NCI-H2196 treated with DMSO at 0.1 percent for 48 hours (cell line): ENCODE results near the gene RNF126.
"Not testable (repeated sequence)": the region's sequence is repeated elsewhere in the genome, so short reads cannot be mapped to it uniquely, and the experiment has no call there.

Experiments used
- DNase-seq: peaks from one replicate; lab custom pipeline; 2025; ENCODE audit not compliant: unreplicated experiment; lab: John Stamatoyannopoulos, UW

The RNF126 gene

GRCh38 chr19:629961-630714, 32.9 kb downstream of the RNF126 start:
- DNase-seq: no peak

GRCh38 chr19:629515-629914, 33.5 kb downstream of the RNF126 start:
- DNase-seq: peak; percentile 51

- no peak for DNase-seq
Observed at GRCh38 chr19:628168-628567, 34.8 kb downstream of the RNF126 start.

GRCh38 chr19:626566-626965, 36.4 kb downstream of the RNF126 start:
- not testable (repeated sequence) for DNase-seq

- DNase-seq: no peak
Observed at GRCh38 chr19:625257-625656, 37.8 kb downstream of the RNF126 start.

- DNase-seq: no peak
Observed at GRCh38 chr19:624433-625109, 38.4 kb downstream of the RNF126 start.

- DNase-seq: no peak
Observed at GRCh38 chr19:623974-624373, 39.0 kb downstream of the RNF126 start.

- no peak for DNase-seq
Observed at GRCh38 chr19:623175-623916, 39.7 kb downstream of the RNF126 start.

GRCh38 chr19:622666-623065, 40.3 kb downstream of the RNF126 start:
- no peak for DNase-seq

- no peak for DNase-seq
Observed at GRCh38 chr19:621819-622218, 41.2 kb downstream of the RNF126 start.

GRCh38 chr19:621191-621590, 41.8 kb downstream of the RNF126 start:
- not testable (repeated sequence) for DNase-seq

GRCh38 chr19:620166-620862, 42.7 kb downstream of the RNF126 start:
- DNase-seq: no peak

GRCh38 chr19:619286-620002, 43.6 kb downstream of the RNF126 start:
- no peak for DNase-seq

- DNase-seq: no peak
Observed at GRCh38 chr19:618674-619285, 44.2 kb downstream of the RNF126 start.

- DNase-seq: no peak
Observed at GRCh38 chr19:618247-618619, 44.8 kb downstream of the RNF126 start.

- no peak for DNase-seq
Observed at GRCh38 chr19:617551-618246, 45.3 kb downstream of the RNF126 start.

GRCh38 chr19:616747-617526, 46.1 kb downstream of the RNF126 start:
- DNase-seq: no peak

GRCh38 chr19:616062-616700, 46.8 kb downstream of the RNF126 start:
- no peak for DNase-seq
